CD4-positive, alpha-beta T cell treated with Interleukin-15 for 4 hours (primary cell): Measurements from ENCODE around the gene VAPA.

Experiments used
- DNase-seq: peaks from one replicate; pipeline ENCODE4 v3.0.0-alpha.2; 2020; ENCODE audit warnings: low spot score

The VAPA gene

GRCh38 chr18:10003281-10003680, 89.5 kb downstream of the VAPA start:
- DNase-seq = no peak

GRCh38 chr18:10003866-10004265, 90.0 kb downstream of the VAPA start:
- DNase-seq = no peak

GRCh38 chr18:10006311-10006893, 92.6 kb downstream of the VAPA start:
- no peak for DNase-seq

GRCh38 chr18:10008006-10008647, 94.3 kb downstream of the VAPA start:
- no peak for DNase-seq
